HG03095 (cell line): ENCODE measurements around the gene DDX50.
A peak's percentile ranks its signal among the peaks of the same experiment; 100 is the strongest.
"Not testable (repeated sequence)": the region's sequence is repeated elsewhere in the genome, so short reads cannot be mapped to it uniquely, and the experiment has no call there.

Experiments
- ATAC-seq: cut with Tn5 transposase; IDR thresholded peaks from one replicate; pipeline ENCODE4 v1.9.1; 2021; ENCODE audit warnings: moderate library complexity; ENCODE audit not compliant: unreplicated experiment

The DDX50 gene

GRCh38 chr10:68900427-68901104 lies 549 bp upstream of the DDX50 start:
- ATAC-seq, result no peak

GRCh38 chr10:68902382-68902781 lies 1.3 kb downstream of the DDX50 start:
- ATAC-seq, result no peak

- no peak for ATAC-seq
Measured at GRCh38 chr10:68924593-68924992, 23.5 kb downstream of the DDX50 start.

GRCh38 chr10:68925489-68925888 lies 24.4 kb downstream of the DDX50 start:
- ATAC-seq, result no peak

GRCh38 chr10:68929157-68929556 lies 28.0 kb downstream of the DDX50 start:
- ATAC-seq, result not testable (repeated sequence)

GRCh38 chr10:68929888-68930287 lies 28.8 kb downstream of the DDX50 start:
- not testable (repeated sequence) for ATAC-seq

- not testable (repeated sequence) for ATAC-seq
Measured at GRCh38 chr10:68932860-68933259, 31.7 kb downstream of the DDX50 start.

- no peak for ATAC-seq
Measured at GRCh38 chr10:68934994-68935393, 33.9 kb downstream of the DDX50 start.

- no peak for ATAC-seq
Measured at GRCh38 chr10:68938117-68938516, 37.0 kb downstream of the DDX50 start.

- ATAC-seq, result no peak
Measured at GRCh38 chr10:68938884-68939283, 37.8 kb downstream of the DDX50 start.

- ATAC-seq, result not testable (repeated sequence)
Measured at GRCh38 chr10:68940917-68941316, 39.8 kb downstream of the DDX50 start.

- no peak for ATAC-seq
Measured at GRCh38 chr10:68950598-68950997, 49.5 kb downstream of the DDX50 start.

GRCh38 chr10:68954904-68955303 lies 53.8 kb downstream of the DDX50 start:
- no peak for ATAC-seq

GRCh38 chr10:68955355-68955831 lies 54.3 kb downstream of the DDX50 start:
- ATAC-seq, result peak; percentile 12

- ATAC-seq, result peak; percentile 88
Measured at GRCh38 chr10:68955832-68956532, 54.9 kb downstream of the DDX50 start, which contains the start of gene DDX21. TSS of gene DDX21 (plus strand) at chr10:68956170. CDS start at chr10:68956226, 56 bp downstream.

- no peak for ATAC-seq
Measured at GRCh38 chr10:68957284-68957615, 56.1 kb downstream of the DDX50 start.

GRCh38 chr10:68957654-68958053 lies 56.5 kb downstream of the DDX50 start:
- ATAC-seq, result no peak

GRCh38 chr10:68959695-68960527 lies 58.8 kb downstream of the DDX50 start:
- no peak for ATAC-seq

GRCh38 chr10:68963151-68963550 lies 62.0 kb downstream of the DDX50 start:
- ATAC-seq, result no peak

- ATAC-seq, result no peak
Measured at GRCh38 chr10:68973975-68974374, 72.9 kb downstream of the DDX50 start.

GRCh38 chr10:68975936-68976473 lies 74.9 kb downstream of the DDX50 start:
- ATAC-seq, result not testable (repeated sequence)
